Measurements from ENCODE around the gene IDH2.
"Not testable (repeated sequence)": the region's sequence is repeated elsewhere in the genome, so short reads cannot be mapped to it uniquely, and the experiment has no call there.

The IDH2 gene

DNA sequence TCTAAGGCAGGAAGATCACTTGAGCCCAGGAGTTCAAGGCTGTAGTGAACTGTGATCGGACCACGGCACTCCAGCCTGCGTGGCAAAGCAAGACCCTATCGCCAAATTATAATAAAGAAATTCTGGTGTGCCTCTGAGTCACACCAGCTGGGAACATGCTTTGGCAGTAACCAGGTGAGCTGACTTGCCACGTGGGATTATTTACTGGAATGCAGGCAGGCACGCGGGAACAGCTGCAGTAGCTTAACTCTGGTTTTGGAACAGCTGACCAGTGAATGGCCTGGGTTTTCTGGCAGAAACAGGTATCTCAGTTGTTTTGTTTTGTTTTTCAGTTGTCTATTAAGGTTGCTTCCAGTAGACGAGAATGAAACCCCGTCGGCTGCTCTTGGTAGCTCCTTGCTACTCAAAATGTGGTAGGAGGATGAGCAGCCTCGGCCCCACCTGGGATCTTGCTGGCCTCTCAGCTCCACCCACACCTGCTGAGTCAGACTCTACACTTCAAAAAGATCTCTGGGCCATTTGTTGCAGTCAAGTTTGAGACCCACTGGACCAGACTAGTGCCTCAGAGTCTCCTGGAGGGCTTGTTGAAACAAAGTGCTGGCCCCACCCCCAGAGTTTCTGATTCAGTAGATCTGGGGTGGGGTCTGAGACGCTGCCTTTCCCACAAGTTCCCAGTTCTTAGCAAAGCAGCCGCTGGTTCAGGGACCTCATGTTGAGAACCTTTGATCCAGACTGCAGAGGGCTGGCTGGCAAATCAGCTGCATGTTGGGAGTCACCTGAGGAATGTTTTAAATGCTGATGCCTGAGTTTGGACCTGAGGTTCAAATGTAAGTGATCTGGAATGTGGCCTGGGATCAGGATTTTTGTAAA lies 26.6 kb downstream of the IDH2 start:
- Histone ChIP-seq H3K27me3 (ENCODE audit: control insufficient read depth in 2 of 2, insufficient read depth in 2 of 2, low read length in 2 of 2) (no peaks in the 10 kb centered on the region), H3K9me3 (ENCODE audit: control insufficient read depth in 2 of 2, low read length in 2 of 2) (no peaks in the 10 kb centered on the region), H3K27ac (ENCODE audit: low read depth in 2 of 2, low read length in 2 of 2) (no peak overlapping the region), H3K4me3 (ENCODE audit: low read length in 2 of 2) (no peak overlapping the region), H3K36me3 (ENCODE audit: control insufficient read depth in 2 of 2, insufficient read depth in 2 of 2, low read length in 2 of 2) (peaks cover 47 to 58% of the 10 kb centered on the region in 2 donors), H3K9ac (ENCODE audit: low read depth in 1 of 2, low read length in 2 of 2) (no peak overlapping the region), H3K4me1 (ENCODE audit: control insufficient read depth in 2 of 2, insufficient read depth in 2 of 2, low read length in 2 of 2) (no peaks in the 10 kb centered on the region)

GRCh38 chr15:90074916-90075315 lies 27.4 kb downstream of the IDH2 start:
- no peaks in the 10 kb centered on the region for H3K9me3 ChIP-seq (ENCODE audit: control insufficient read depth in 2 of 2, low read length in 2 of 2)
- H3K4me1 ChIP-seq (ENCODE audit: control insufficient read depth in 2 of 2, insufficient read depth in 2 of 2, low read length in 2 of 2) = no peaks in the 10 kb centered on the region
- H3K36me3 ChIP-seq (ENCODE audit: control insufficient read depth in 2 of 2, insufficient read depth in 2 of 2, low read length in 2 of 2) = peaks cover 45 to 53% of the 10 kb centered on the region in 2 donors
- no peak overlapping the region for H3K9ac ChIP-seq (ENCODE audit: low read depth in 1 of 2, low read length in 2 of 2)
- no peaks in the 10 kb centered on the region for H3K27me3 ChIP-seq (ENCODE audit: control insufficient read depth in 2 of 2, insufficient read depth in 2 of 2, low read length in 2 of 2)
- H3K27ac ChIP-seq (ENCODE audit: low read depth in 2 of 2, low read length in 2 of 2) = no peak overlapping the region
- H3K4me3 ChIP-seq (ENCODE audit: low read length in 2 of 2) = no peak overlapping the region

DNA sequence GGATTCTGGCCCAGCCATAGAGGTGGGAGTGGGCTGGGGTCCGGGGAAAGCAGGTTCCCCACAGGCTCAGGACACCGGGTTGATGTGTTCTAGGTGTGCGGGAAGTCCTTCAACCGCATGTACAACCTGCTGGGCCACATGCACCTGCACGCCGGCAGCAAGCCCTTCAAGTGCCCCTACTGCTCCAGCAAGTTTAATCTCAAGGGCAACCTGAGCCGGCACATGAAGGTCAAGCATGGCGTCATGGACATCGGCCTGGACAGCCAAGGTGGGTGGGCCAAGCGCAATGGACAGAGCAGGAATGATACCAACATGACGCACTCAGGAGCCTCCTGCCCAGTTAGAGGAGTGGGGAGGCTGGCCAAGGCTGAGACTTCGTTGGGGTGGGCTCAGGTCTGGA lies 28.2 kb downstream of the IDH2 start:
- Histone ChIP-seq H3K27me3 (ENCODE audit: control insufficient read depth in 2 of 2, insufficient read depth in 2 of 2, low read length in 2 of 2) (no peaks in the 10 kb centered on the region), H3K27ac (ENCODE audit: low read depth in 2 of 2, low read length in 2 of 2) (no peak overlapping the region), H3K4me1 (ENCODE audit: control insufficient read depth in 2 of 2, insufficient read depth in 2 of 2, low read length in 2 of 2) (no peaks in the 10 kb centered on the region), H3K4me3 (ENCODE audit: low read length in 2 of 2) (no peak overlapping the region), H3K9ac (ENCODE audit: low read depth in 1 of 2, low read length in 2 of 2) (no peak overlapping the region), H3K36me3 (ENCODE audit: control insufficient read depth in 2 of 2, insufficient read depth in 2 of 2, low read length in 2 of 2) (peaks cover 39 to 53% of the 10 kb centered on the region in 2 donors), H3K9me3 (ENCODE audit: control insufficient read depth in 2 of 2, low read length in 2 of 2) (no peaks in the 10 kb centered on the region)

DNA sequence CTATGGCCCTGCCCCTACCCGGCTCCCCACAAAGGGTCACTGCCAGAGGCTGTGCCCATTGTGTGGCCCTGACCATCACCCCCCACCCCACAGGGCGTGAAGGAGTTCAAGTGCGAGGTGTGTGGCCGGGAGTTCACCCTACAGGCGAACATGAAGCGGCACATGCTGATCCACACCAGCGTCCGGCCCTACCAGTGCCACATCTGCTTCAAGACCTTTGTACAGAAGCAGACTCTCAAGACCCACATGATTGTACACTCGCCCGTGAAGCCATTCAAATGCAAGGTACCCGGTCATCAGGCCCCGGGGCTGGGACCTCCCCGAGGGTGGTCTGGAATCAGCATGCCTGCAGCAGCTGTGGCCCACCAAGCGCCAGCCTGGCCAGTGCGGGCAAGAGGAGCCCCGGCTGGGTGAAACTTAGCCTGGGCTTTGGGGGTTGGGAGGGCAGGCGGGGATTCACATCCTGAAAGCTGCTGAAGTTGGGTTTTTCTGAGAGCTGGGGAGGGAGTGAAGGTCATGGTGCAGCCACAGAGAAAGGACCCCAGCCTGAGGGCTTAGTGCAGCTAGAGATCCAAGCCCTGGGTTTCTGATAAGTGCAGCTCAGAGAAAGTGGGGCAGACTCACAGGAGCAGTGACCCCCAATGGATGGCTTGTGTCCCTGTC lies 29.2 kb downstream of the IDH2 start:
- H3K4me1 ChIP-seq (ENCODE audit: control insufficient read depth in 2 of 2, insufficient read depth in 2 of 2, low read length in 2 of 2) = no peaks in the 10 kb centered on the region
- no peaks in the 10 kb centered on the region for H3K9me3 ChIP-seq (ENCODE audit: control insufficient read depth in 2 of 2, low read length in 2 of 2)
- H3K27ac ChIP-seq (ENCODE audit: low read depth in 2 of 2, low read length in 2 of 2) = no peak overlapping the region
- no peak overlapping the region for H3K4me3 ChIP-seq (ENCODE audit: low read length in 2 of 2)
- no peak overlapping the region for H3K9ac ChIP-seq (ENCODE audit: low read depth in 1 of 2, low read length in 2 of 2)
- peaks cover 36 to 49% of the 10 kb centered on the region in 2 donors for H3K36me3 ChIP-seq (ENCODE audit: control insufficient read depth in 2 of 2, insufficient read depth in 2 of 2, low read length in 2 of 2)
- H3K27me3 ChIP-seq (ENCODE audit: control insufficient read depth in 2 of 2, insufficient read depth in 2 of 2, low read length in 2 of 2) = no peaks in the 10 kb centered on the region

GRCh38 chr15:90071220-90071807 lies 31.0 kb downstream of the IDH2 start:
- Histone ChIP-seq H3K27me3 (ENCODE audit: control insufficient read depth in 2 of 2, insufficient read depth in 2 of 2, low read length in 2 of 2) (no peaks in the 10 kb centered on the region), H3K36me3 (ENCODE audit: control insufficient read depth in 2 of 2, insufficient read depth in 2 of 2, low read length in 2 of 2) (peaks cover 42 to 55% of the 10 kb centered on the region in 2 donors), H3K9me3 (ENCODE audit: control insufficient read depth in 2 of 2, low read length in 2 of 2) (no peaks in the 10 kb centered on the region), H3K9ac (ENCODE audit: low read depth in 1 of 2, low read length in 2 of 2) (no peak overlapping the region), H3K27ac (ENCODE audit: low read depth in 2 of 2, low read length in 2 of 2) (no peak overlapping the region), H3K4me3 (ENCODE audit: low read length in 2 of 2) (no peak overlapping the region), H3K4me1 (ENCODE audit: control insufficient read depth in 2 of 2, insufficient read depth in 2 of 2, low read length in 2 of 2) (no peaks in the 10 kb centered on the region)

GRCh38 chr15:90070623-90071022 lies 31.6 kb downstream of the IDH2 start:
- H3K9me3 ChIP-seq (ENCODE audit: control insufficient read depth in 2 of 2, low read length in 2 of 2); H3K27me3 ChIP-seq (ENCODE audit: control insufficient read depth in 2 of 2, insufficient read depth in 2 of 2, low read length in 2 of 2); H3K4me3 ChIP-seq (ENCODE audit: low read length in 2 of 2); H3K9ac ChIP-seq (ENCODE audit: low read depth in 1 of 2, low read length in 2 of 2); H3K4me1 ChIP-seq (ENCODE audit: control insufficient read depth in 2 of 2, insufficient read depth in 2 of 2, low read length in 2 of 2); H3K27ac ChIP-seq (ENCODE audit: low read depth in 2 of 2, low read length in 2 of 2): not testable (repeated sequence)
- H3K36me3 ChIP-seq (ENCODE audit: control insufficient read depth in 2 of 2, insufficient read depth in 2 of 2, low read length in 2 of 2) = peaks cover 35 to 49% of the 10 kb centered on the region in 2 donors

GRCh38 chr15:90067953-90068606 lies 34.2 kb downstream of the IDH2 start:
- Histone ChIP-seq H3K4me3 (ENCODE audit: low read length in 2 of 2) (no peak overlapping the region), H3K4me1 (ENCODE audit: control insufficient read depth in 2 of 2, insufficient read depth in 2 of 2, low read length in 2 of 2) (peaks cover 4 to 9% of the 10 kb centered on the region in 2 donors), H3K9ac (ENCODE audit: low read depth in 1 of 2, low read length in 2 of 2) (no peak overlapping the region)

DNA sequence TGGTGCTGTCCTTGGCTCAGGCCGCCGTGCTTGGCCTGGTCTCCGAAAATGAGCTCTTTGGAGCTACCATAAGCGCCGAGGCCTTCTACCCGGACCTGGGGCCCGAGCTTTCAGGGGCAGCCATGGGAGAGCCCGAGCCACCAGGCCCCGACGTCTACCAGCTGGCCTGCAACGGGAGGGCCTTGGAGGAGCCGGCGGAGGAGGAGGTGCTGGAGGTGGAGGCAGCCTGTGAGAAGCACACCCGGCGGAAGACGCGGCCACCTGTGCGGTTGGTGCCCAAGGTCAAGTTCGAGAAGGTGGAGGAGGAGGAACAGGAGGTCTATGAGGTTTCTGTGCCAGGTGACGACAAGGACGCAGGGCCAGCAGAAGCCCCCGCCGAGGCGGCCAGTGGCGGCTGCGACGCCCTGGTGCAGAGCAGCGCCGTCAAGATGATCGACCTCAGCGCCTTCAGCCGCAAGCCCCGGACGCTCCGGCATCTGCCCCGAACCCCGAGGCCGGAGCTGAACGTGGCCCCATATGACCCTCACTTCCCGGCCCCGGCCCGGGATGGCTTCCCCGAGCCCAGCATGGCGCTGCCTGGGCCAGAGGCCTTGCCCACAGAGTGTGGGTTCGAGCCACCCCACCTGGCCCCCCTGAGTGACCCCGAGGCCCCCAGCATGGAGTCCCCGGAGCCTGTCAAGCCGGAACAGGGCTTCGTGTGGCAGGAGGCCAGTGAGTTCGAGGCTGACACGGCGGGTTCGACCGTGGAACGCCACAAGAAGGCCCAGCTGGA lies 34.9 kb downstream of the IDH2 start:
- H3K4me1 ChIP-seq (ENCODE audit: control insufficient read depth in 2 of 2, insufficient read depth in 2 of 2, low read length in 2 of 2) = peaks cover 11 to 16% of the 10 kb centered on the region in 2 donors
- H3K27ac ChIP-seq (ENCODE audit: low read depth in 2 of 2, low read length in 2 of 2) = no peak overlapping the region
- H3K9ac ChIP-seq (ENCODE audit: low read depth in 1 of 2, low read length in 2 of 2) = no peak overlapping the region
- H3K9me3 ChIP-seq (ENCODE audit: control insufficient read depth in 2 of 2, low read length in 2 of 2) = no peaks in the 10 kb centered on the region
- H3K27me3 ChIP-seq (ENCODE audit: control insufficient read depth in 2 of 2, insufficient read depth in 2 of 2, low read length in 2 of 2) = no peaks in the 10 kb centered on the region
- H3K4me3 ChIP-seq (ENCODE audit: low read length in 2 of 2) = no peak overlapping the region
- peaks cover 15 to 26% of the 10 kb centered on the region in 2 donors for H3K36me3 ChIP-seq (ENCODE audit: control insufficient read depth in 2 of 2, insufficient read depth in 2 of 2, low read length in 2 of 2)

More at GRCh38 chr15:90067953-90068606, 34.2 kb downstream of the IDH2 start:
- H3K27me3 ChIP-seq (ENCODE audit: control insufficient read depth in 2 of 2, insufficient read depth in 2 of 2, low read length in 2 of 2) = no peaks in the 10 kb centered on the region
- no peak overlapping the region for H3K27ac ChIP-seq (ENCODE audit: low read depth in 2 of 2, low read length in 2 of 2)
- no peaks in the 10 kb centered on the region for H3K9me3 ChIP-seq (ENCODE audit: control insufficient read depth in 2 of 2, low read length in 2 of 2)
- peaks cover 22 to 33% of the 10 kb centered on the region in 2 donors for H3K36me3 ChIP-seq (ENCODE audit: control insufficient read depth in 2 of 2, insufficient read depth in 2 of 2, low read length in 2 of 2)

GRCh38 chr15:90065682-90066049 lies 36.6 kb downstream of the IDH2 start:
- Histone ChIP-seq H3K4me1 (ENCODE audit: control insufficient read depth in 2 of 2, insufficient read depth in 2 of 2, low read length in 2 of 2) (peaks cover 25 to 31% of the 10 kb centered on the region in 2 donors), H3K9ac (ENCODE audit: low read depth in 1 of 2, low read length in 2 of 2) (peak overlapping the region in 1 of 2 donors; percentile 1), H3K27me3 (ENCODE audit: control insufficient read depth in 2 of 2, insufficient read depth in 2 of 2, low read length in 2 of 2) (no peaks in the 10 kb centered on the region), H3K27ac (ENCODE audit: low read depth in 2 of 2, low read length in 2 of 2) (peak overlapping the region in 1 of 2 donors; percentile 64), H3K9me3 (ENCODE audit: control insufficient read depth in 2 of 2, low read length in 2 of 2) (no peaks in the 10 kb centered on the region), H3K36me3 (ENCODE audit: control insufficient read depth in 2 of 2, insufficient read depth in 2 of 2, low read length in 2 of 2) (peaks cover 15 to 23% of the 10 kb centered on the region in 2 donors), H3K4me3 (ENCODE audit: low read length in 2 of 2) (no peak overlapping the region)

All from mucosa of rectum (tissue), 2 donors.